ENCODE measurements around the gene KDM8.

DNA sequence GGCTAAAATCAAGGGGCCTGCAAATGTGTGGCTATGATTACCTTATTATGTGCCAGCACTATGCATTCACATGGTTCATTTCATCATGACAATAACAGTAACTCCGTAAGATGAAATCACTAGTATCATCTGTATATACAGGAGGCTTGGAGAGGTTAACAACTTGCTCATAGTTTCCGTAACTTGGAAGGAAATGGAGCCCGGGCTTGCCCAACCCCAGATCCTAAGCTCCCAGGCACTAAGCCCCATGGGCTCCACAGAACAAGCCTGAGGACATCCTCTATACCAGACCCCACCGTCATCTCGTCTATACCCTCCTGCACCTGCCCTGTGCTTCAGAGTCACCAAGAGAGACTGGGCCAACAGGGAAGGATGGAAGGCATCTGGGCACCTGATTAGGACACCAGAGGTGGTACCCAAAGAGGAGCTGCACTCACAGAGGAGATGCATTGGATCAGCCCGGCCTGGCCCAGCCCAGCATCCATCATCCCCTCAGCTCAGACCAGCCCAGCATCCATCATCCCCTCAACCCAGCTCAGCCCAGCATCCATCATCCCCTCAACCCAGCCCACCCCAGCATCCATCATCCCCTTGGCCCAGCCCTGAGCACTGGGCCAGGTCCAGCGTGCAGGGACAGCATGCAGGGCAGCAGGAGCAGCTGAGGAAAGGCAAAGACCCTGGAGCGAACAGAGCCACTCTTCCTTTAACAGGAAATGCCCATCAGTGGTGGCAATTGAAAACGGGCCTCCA lies 36.8 kb downstream of the KDM8 start:
- TF ChIP-seq, protein P1, sequence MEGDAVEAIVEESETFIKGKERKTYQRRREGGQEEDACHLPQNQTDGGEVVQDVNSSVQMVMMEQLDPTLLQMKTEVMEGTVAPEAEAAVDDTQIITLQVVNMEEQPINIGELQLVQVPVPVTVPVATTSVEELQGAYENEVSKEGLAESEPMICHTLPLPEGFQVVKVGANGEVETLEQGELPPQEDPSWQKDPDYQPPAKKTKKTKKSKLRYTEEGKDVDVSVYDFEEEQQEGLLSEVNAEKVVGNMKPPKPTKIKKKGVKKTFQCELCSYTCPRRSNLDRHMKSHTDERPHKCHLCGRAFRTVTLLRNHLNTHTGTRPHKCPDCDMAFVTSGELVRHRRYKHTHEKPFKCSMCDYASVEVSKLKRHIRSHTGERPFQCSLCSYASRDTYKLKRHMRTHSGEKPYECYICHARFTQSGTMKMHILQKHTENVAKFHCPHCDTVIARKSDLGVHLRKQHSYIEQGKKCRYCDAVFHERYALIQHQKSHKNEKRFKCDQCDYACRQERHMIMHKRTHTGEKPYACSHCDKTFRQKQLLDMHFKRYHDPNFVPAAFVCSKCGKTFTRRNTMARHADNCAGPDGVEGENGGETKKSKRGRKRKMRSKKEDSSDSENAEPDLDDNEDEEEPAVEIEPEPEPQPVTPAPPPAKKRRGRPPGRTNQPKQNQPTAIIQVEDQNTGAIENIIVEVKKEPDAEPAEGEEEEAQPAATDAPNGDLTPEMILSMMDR (IDR thresholded peaks at IDR 0.05): no peak
- TF ChIP-seq, protein P2, sequence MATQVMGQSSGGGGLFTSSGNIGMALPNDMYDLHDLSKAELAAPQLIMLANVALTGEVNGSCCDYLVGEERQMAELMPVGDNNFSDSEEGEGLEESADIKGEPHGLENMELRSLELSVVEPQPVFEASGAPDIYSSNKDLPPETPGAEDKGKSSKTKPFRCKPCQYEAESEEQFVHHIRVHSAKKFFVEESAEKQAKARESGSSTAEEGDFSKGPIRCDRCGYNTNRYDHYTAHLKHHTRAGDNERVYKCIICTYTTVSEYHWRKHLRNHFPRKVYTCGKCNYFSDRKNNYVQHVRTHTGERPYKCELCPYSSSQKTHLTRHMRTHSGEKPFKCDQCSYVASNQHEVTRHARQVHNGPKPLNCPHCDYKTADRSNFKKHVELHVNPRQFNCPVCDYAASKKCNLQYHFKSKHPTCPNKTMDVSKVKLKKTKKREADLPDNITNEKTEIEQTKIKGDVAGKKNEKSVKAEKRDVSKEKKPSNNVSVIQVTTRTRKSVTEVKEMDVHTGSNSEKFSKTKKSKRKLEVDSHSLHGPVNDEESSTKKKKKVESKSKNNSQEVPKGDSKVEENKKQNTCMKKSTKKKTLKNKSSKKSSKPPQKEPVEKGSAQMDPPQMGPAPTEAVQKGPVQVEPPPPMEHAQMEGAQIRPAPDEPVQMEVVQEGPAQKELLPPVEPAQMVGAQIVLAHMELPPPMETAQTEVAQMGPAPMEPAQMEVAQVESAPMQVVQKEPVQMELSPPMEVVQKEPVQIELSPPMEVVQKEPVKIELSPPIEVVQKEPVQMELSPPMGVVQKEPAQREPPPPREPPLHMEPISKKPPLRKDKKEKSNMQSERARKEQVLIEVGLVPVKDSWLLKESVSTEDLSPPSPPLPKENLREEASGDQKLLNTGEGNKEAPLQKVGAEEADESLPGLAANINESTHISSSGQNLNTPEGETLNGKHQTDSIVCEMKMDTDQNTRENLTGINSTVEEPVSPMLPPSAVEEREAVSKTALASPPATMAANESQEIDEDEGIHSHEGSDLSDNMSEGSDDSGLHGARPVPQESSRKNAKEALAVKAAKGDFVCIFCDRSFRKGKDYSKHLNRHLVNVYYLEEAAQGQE (IDR thresholded peaks at IDR 0.05; ENCODE audit: insufficient read depth in 1 of 2, low read depth in 2 of 2, low read length in 1 of 2): no peak
- TF ChIP-seq POLR2AphosphoS5 (IDR thresholded peaks at IDR 0.05; ENCODE audit: low read depth, low read length) (no peak), SIN3A (IDR thresholded peaks at IDR 0.05; ENCODE audit: borderline replicate concordance, insufficient read depth, low read depth, low read length) (no peak), TCF7L2 (IDR thresholded peaks at IDR 0.05; ENCODE audit: low read depth, low read length) (no peak)

All from Panc1 (cell line).